Caki2 (cell line): Measurements from ENCODE around the gene SMIM5. TPM values are rescaled to one million over a fixed set of nuclear protein-coding genes. Genes with fewer than 3 reads are reported as not detected.

Experiments
- DNase-seq: peaks from one replicate; pipeline ENCODE4 v3.0.0-alpha.2; 2015; ENCODE audit warnings: low read depth
- in situ Hi-C: cut with HindIII; loops from 2 replicates; pipeline ENCODE4 v1.10.0; 2016; ENCODE audit warnings: low sequenced_read_pairs, low pct_unique_long_range_greater_than_20kb, mixed read lengths
- total RNA-seq: library from RNA; depleted of rRNA; stranded (reverse); fragments of >200 nt; shearing (Covaris generic); gene quantifications from 2 replicates; pipeline ENCODE4 v1.2.3, GENCODE V29; 2014; ENCODE audit warnings: low replicate concordance

SMIM5 gene
- total RNA-seq, 1 experiment from 2014 or later, result not detected

DNA sequence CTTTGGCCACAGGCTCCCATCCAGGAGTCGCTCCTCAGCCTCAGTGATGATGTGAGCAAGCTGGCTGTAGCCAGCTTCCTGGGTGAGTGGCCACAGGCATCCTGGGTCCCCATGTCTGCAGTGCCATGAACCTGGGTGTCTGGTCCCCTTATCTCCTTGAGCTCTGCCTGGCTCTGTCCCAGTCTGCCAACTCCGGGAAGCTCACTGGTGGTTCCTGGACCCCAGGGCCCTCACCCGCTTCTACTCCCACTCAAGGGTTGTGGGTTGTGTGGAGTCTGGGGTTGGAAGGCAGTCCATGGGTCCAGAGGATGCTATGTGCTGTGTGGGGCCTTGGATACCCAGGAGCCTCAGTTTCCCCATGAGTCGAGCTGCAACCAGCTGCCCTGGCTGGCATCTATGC, 11.7 kb upstream of the SMIM5 start:
- in situ Hi-C loops, result no loop called here
- no peak for DNase-seq

DNA sequence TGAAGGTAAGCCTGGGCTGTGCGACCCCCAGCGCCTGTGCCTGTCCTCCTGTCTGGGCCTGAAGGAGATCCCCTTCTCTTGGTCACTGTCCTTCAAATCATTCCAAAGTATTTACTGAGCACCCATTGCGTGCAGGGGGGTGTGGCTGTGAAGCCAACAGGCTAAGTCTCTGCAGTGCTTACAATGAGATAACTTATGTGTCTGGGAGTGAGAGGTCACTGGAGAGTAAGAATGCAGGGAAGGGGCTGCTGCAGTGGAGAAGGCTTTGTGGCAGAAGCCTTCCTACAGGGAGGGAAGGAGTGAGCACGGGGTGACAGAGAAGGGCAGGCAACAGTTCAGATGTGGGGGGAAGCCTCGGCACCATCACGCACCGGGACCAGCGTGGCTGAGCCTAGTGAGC, 11.2 kb upstream of the SMIM5 start:
- in situ Hi-C loops, result no loop called here
- no peak for DNase-seq

DNA sequence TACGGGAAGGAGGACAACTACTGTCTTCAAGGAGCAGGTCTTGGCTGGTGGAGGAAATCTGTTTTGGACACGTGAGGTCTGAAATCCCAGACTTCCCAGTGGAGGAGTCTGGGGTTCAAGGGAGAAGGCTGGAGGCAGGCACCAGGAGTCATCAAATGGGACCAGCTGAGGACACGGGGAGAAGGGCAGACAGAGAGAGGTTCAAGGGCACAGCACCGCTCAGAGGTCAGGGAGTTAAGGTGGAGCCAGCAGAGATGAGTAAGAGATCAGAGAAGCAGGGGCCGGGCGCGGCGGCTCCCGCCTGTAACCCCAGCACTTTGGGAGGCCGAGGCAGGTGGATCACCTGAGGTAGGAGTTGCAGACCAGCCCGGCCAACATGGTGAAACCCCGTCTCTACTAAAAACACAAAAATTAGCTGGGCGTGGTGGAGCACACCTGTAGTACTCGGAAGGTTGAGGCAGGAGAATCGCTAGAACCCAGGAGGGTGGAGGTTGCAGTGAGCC, 10.4 kb upstream of the SMIM5 start:
- in situ Hi-C loops, result no loop called here
- DNase-seq, result no peak

DNA sequence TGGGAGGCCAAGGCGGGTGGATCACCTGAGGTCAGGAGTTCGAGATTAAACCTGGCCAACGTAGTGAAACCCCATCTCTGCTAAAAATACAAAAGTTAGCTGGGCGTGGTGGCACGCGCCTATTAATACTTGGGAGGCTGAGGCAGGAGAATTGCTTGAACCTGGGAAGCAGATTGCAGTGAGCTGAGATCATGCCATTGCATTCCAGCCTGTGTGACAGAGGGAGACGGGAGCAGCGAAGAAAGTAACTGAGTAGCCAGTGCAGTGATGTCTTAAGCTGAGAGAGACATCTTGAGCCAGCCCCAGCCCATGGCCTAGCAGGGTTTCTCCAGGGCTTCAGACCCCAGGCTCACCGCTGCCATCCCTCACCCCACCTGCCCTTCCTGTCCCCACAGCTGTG, 9.8 kb upstream of the SMIM5 start:
- DNase-seq, result no peak
- in situ Hi-C loops, result no loop called here

DNA sequence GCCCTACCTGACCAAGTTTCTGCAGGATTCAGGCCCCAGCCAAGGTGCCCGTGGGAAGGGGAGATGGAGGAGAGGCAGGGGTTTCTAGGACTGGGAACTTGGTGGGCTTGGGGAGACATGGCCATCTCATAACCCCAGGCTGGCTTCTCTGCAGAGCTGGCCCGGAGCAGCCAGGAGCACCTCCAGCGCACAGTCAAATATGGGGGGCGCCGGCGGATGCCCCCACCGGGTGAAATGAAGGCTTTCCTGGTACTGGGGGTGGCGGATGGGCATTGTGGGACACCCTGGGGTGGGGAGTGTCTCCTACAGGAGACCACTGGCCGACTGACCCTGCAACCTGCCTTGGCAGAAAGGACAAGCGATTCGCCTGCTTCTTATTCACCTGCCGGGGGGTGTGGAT, 9.2 kb upstream of the SMIM5 start:
- in situ Hi-C loops, result no loop called here
- no peak for DNase-seq

DNA sequence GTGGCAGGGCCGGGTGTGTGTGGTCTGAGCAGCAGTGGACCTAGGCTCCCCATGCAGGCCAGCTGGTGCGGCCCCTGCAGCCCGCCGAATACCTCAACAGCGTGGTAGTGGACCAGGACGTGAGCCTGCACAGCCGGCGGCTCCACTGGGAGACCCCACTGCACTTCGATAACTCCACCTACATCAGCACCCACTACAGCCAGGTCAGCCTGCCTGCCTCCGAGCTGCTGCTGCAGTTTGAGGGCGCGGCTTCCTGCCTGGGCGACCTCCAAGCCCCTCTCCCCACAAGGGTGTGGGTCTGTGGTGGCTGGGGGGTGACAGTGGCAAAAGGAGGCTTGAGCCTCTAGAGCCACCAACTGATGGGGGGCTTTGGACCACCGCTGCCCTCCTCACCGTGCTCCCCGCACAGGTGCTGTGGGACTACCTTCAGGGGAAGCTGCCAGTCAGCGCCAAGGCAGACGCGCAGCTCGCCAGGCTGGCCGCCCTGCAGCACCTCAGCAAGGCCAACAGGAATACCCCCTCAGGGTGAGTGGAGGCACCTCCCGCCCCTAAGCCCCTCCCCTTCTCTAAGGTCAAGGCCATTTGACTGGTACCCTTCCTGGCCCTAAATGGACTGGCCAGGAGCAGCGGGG, 8.4 kb upstream of the SMIM5 start:
- DNase-seq, result no peak
- in situ Hi-C loops, result no loop called here

DNA sequence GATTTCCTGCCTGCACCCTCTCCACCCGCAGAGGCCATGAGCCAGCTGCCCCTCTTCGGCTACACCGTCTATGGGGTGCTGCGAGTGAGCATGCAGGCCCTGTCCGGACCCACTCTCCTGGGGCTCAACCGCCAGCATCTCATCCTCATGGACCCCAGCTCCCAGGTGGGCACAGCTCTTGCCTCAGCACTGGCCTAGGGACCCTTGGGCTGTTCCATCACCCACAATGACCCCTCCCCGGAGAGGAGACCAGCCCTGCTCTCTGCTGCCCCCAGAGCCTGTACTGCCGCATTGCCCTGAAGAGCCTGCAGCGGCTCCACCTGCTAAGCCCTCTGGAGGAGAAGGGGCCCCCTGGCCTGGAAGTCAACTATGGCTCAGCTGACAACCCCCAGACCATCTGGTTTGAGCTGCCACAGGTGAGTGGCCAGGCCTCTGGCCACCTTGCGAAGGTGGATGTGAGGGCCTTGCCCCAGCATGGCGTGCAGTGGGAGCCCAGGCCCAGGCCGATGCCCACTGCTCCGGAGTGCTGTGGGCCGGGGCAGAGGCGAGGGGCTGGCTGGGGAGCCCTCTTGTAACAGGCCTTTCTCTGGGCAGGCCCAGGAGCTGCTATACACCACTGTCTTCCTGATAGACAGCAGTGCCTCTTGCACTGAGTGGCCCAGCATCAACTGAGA, 7.3 kb upstream of the SMIM5 start:
- in situ Hi-C loops, result no loop called here

DNA sequence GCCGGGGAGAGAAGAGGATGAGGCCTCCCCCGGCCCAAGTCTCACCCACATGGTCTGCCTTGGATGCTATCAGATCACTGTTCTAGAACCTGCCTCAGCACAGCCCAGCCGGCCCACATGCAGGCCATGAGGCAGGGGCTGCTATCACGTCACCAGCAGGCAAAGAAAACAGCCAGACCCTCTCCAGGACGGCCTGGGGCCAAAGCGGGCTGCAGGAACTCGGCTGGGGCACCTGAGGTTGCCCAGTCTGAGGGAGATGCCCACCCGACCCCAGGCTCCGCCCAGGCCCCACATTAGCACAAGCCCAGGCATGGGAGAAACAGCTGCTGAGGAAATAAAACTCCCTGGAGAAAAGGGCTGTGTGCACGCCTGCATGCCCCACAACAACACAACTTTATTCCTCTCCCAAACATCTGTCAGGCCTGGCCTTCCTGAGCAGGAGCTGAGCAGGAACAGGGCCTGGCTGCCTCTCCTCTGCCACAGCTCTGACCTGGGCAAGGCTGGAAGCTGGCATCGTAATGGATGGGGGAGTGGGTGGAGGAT, 6.7 kb upstream of the SMIM5 start:
- no peak for DNase-seq
- in situ Hi-C loops, result no loop called here

More for the DNA sequence above, 7.3 kb upstream of the SMIM5 start:
- no peak for DNase-seq

DNA sequence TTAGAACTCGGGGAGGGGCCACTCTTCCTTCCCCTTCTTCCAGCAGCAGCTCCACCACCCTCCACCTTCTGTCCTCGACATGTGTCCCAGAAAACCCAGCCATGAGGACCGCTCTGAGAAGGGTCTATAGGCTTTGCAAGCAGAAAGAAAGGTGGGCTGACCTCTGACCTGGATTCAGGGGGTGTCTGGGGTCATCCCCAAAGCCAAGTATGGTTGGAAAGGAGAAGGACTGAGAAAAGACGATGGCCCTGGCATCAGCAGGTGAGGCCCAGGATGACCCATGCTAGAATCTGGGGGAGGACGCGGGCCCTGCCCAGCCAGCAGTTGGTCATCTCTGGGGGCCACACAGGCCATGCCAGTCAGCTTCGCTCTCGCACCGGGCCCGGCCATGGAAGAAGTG, 6.1 kb upstream of the SMIM5 start:
- in situ Hi-C loops, result no loop called here
- DNase-seq, result no peak

DNA sequence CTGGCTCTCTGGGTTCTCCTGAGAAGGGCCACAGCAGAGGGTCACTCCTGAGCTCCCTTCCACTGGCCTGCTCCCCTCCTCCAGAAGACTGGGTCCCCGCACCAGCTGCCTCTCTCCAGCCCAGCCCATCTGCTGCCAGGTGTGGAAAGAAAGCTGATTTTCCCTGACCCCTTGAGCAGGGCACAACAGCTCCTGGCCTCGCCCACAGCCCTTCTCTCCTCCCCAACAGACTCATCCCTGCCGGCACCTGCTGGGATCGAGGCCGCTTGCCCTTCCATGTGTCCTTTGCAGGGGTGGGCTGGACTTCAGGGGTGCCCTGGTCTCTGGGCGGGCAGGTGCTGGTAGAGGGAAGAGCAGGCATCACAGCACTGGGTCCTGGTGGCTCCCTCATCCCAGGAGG, 4.8 kb upstream of the SMIM5 start:
- in situ Hi-C loops, result no loop called here
- no peak for DNase-seq

DNA sequence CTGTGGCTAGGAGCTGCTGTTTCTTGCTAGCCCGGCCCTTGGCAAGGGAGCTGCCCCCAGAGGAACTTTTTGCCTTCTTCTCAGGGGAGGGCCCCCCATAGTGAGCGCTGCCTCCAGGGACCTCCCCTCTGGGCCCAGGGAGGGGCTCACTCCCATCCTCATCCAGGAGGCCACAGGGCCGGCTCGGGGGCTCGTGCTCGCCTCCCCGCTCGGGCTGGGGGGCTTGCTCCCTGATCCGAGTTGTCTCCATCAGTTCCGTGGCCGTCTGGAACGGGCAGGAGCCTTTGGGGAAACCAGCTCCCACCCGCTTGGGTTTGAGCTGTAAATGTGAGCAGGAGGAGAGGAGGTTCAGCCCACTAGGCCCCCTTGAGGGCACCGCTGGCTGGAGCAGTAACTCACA, 4.1 kb upstream of the SMIM5 start:
- DNase-seq, result no peak
- in situ Hi-C loops, result no loop called here

DNA sequence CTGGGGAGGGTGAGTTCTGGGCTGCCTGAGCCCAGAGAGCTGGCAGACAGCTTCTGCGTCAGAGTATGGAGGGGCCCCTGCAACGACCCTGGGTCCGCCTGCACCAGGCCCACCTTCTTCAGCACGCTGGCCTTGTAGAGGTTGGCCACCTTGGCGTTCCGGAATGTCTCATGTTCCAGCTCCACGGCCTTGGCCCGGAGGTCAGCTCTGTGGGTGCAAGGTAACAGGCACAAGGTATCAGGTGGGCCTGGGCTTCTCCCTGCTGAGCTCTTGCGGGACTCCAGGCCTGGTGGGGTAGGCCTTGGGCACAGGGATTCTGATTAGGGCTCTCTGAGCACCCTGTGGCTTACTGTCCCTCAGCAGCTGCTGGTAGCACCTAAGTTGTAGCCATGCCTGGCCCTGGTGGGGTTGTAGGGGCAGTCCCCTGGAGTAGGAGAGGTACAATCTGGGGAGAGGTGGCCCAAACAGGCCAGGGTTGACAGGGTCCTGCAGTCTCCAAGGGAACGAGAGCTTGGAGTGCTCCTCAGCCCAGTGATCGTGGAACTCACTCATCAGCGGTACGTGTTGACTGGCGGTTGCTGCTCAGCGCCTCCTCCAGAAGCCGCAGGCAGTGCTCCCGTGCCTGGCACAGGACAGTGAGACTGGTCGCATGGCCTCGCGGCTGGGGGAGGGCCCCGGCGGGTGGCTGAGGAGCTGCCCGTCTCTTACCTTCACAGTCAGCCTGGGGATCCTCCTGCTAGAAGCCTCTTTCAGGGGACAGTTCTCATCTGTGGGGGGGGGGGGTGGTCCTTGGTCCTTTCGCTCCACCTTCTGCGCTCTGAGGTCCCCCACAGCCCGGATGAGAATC, 2.9 kb upstream of the SMIM5 start:
- in situ Hi-C loops, result no loop called here
- no peak for DNase-seq

DNA sequence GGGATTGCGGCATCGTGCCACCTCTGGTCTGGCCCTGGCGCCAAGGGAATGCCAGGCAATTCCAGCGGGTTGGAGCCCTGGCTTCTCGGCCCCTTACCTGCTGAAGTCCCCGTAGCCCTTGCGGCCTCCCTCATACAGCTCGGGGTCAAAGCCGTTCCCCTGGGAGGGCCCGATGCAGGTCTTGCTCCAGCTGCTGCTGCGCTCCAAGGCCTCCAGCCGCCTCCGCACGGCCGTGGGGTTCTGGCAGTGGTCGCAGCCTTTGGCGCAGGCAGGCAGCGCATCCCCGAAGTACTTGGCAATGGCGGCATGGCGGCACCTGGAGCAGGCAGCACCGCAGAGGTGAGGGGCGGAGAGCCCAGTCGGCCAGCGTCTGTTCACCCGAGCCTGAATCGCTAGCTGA, 1.9 kb upstream of the SMIM5 start:
- in situ Hi-C loops, result no loop called here
- no peak for DNase-seq

DNA sequence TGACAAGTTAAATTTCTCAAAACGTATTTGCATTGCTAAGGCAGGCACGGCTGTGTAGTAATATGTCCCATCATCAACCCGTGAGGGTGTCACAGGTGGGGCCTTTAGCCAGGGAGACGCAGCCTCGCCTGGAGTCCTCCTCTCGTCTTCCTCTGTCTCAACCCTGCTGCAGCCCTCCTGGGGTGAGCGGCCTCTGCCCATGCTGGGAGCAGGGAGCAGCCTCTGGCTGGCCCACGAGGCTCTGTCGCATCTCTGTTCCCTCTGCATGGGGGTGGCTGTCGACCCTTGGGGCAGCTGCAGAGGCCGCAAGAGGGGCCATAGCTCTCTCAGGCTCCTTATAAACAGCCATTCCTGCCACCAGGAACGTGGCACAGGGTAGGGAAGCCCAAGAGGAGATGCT, 806 bp upstream of the SMIM5 start:
- no peak for DNase-seq
- in situ Hi-C loops, result no loop called here

DNA sequence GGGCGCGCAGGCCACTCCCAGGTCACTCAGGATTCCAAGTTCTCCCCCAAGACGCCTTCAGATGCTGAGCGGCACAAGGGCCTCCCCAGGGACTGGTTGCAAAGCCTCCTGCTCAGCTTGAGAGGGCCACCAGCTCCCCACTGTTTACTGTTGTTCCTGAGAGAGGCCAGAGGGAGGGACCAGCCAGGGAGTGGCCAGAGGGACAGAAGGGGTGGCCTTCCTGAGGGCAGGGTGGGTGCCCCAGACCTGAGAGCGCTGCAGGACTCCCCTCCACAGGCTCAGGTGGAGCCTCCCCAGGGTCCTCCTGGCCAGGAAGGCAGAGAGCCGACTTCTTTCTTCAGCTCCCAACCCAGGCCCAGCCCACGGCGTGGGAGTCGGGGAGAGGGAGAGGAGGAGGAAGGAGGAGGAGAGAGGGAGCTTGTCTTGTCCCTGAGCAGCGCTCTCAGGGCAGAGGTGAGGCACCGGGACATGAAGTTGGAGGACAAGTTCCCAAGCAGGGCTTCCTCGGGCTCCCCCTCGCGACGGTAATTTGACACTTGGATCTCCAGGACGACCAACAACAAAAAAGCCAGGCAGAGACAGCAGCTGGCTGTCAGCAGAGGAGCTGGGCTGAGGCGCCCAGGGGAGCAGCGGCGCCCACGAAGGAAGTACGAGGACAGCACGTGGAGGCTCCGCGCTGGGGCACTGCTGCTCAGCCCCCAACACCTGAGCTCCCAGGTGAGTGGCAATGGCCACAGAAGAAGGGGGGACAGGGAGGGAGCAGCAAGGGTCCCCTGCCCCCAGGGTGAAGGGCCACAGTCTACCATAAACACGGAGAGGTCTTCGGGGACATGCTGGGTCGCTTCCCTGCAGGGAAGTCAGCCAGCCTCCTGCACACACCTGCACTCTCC, 497 bp downstream of the SMIM5 start:
- in situ Hi-C loops, result no loop called here
- peak; percentile 89 for DNase-seq

DNA sequence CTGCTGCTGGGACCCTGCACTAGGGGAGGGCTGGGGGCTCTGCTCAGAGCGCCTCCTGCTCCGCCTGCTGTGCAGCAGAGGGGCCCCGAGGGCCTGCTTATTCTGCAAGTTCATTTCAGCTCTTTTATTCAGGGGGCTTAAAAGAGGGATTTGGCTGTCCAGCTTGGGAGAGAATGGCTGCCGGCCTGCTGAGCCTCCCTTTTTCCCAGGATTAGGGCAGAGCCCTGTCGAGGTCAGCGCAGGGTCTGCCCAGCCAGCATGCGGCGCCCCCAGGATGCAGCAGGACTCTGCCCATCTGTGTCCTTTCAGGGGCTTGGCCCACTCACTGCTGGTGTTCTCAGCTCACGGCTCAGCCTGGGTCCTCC, 1.1 kb downstream of the SMIM5 start:
- in situ Hi-C loops, result no loop called here

DNA sequence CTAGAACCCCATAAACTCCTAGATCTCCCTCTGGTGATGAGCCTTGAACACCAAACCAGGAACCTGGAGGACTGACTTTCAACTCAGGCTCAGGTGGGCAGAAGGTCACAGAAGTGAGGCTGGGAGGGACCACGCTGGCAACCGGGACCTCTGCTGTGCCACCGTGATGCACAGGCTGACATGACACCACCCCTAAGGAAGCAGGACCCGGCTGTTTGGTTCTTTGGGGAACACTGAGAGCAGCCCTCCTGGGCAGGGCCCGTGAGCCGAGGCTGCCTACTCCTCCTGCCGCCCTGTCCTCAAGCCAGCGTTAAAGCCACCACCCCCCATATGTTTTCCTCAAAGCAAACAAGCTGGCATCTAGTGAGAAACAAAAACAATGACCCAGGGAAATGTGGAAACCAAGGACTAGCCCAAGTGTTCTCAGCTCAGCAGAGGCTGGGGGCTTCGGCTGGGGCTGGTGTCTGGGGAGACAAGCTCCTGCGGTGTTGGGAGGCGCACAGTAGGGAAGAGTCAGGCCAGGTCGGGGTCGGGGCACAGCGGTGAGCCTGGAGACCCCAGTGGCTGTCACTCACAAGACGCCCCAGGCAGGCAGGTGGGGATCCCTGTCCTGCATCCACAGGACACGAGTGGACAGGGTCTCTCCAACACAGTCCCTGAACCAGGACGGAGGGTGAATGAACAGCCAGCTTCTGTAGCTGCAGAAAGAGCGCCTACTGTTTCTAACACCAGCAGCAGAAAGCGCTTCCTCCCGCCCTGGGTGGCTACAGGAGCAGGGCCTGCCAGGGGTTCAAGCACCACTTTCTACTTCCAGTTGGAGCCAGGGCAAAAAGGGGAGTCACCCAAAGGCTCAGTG, 1.7 kb downstream of the SMIM5 start:
- no peak for DNase-seq
- in situ Hi-C loops, result no loop called here

More for the DNA sequence above, 1.1 kb downstream of the SMIM5 start:
- no peak for DNase-seq
